Measurements from ENCODE around the gene NKD1. TPM values are rescaled to one million over a fixed set of nuclear protein-coding genes. Genes with fewer than 3 reads are reported as not detected.

NKD1 gene
- total and polyA plus RNA-seq, 2 donors (not counting 1 experiment from before 2014, with no cell fraction given), result 0.16 to 1.9 TPM

- H3K27ac Mint-ChIP-seq, result no peak overlapping the region
- Histone ChIP-seq H3K9ac (ENCODE audit: low read length) (no peak overlapping the region), H3K4me1 (ENCODE audit: control insufficient read depth in 2 of 2, insufficient read depth in 2 of 2, low read length in 2 of 2) (peaks cover 6 to 9% of the 10 kb centered on the region in 2 donors), H3K79me2 (ENCODE audit: control insufficient read depth, insufficient read depth, low read length) (no peaks in the 10 kb centered on the region), H4K20me1 (ENCODE audit: control insufficient read depth, insufficient read depth, low read length, poor library complexity, severe bottlenecking) (no peaks in the 10 kb centered on the region), H3K9me3 (ENCODE audit: control extremely low read depth in 1 of 3, control insufficient read depth in 2 of 3, insufficient read depth in 1 of 3, low read length in 2 of 3) (peaks cover 0 to 4% (median 0%) of the 10 kb centered on the region in 3 donors), H3K36me3 (replicated peaks in 1 of 2; ENCODE audit: control extremely low read depth in 1 of 2, control insufficient read depth in 1 of 2, extremely low read depth in 1 of 2, insufficient read depth in 2 of 2, low read length in 1 of 2) (no peaks in the 10 kb centered on the region), H3K27ac (ENCODE audit: low read length in 2 of 2) (no peak overlapping the region), H3K27me3 (replicated peaks in 1 of 4; ENCODE audit: control extremely low read depth in 1 of 4, control insufficient read depth in 3 of 4, insufficient read depth in 4 of 4, low read length in 3 of 4) (peaks cover 0 to 9% (median 0%) of the 10 kb centered on the region in 4 experiments), H2AFZ (ENCODE audit: insufficient read depth, low read depth, low read length, poor library complexity, severe bottlenecking) (no peak overlapping the region), H3K4me2 (replicated peaks; ENCODE audit: low read depth, low read length, poor library complexity, severe bottlenecking) (no peak overlapping the region), H3K4me3 (ENCODE audit: control extremely low read depth in 1 of 5, extremely low read depth in 1 of 5, insufficient read depth in 1 of 5, low read depth in 2 of 5, low read length in 4 of 5) (no peak overlapping the region)
- DNase-seq (no peak), ATAC-seq (ENCODE audit: low read depth) (no peak)
- intact Hi-C loops (cut with micrococcal nuclease), result no loop called here
- no peak overlapping the region for H3K4me3 Mint-ChIP-seq
- peaks cover 2% of the 10 kb centered on the region for H3K4me1 Mint-ChIP-seq
- TF ChIP-seq CTCF (IDR thresholded peaks at IDR 0.05) (no peak), EZH2 (IDR thresholded peaks at IDR 0.05; ENCODE audit: borderline replicate concordance, insufficient read depth, low read depth, low read length, poor library complexity, severe bottlenecking) (no peak)
- H3K9me3 Mint-ChIP-seq (ENCODE audit: insufficient read depth), result no peaks in the 10 kb centered on the region
- POLR2A ChIA-PET, result no interaction called here
- CTCF ChIA-PET, result no interaction called here
- H3K27me3 Mint-ChIP-seq, result peaks cover 12% of the 10 kb centered on the region
- 86% methylated on average over 2 of the region's 7 CpGs for WGBS (ENCODE audit: insufficient coverage)
Observed at GRCh38 chr16:50552476-50553101, 4.4 kb downstream of the NKD1 start.

GRCh38 chr16:50553182-50553710 lies 5.0 kb downstream of the NKD1 start:
- ChIA-PET POLR2A (no interaction called here), CTCF (no interaction called here)
- H3K9me3 Mint-ChIP-seq (ENCODE audit: insufficient read depth), result no peaks in the 10 kb centered on the region
- ATAC-seq (ENCODE audit: low read depth), result no peak
- no peak overlapping the region for H3K4me3 Mint-ChIP-seq
- Histone ChIP-seq H3K9ac (ENCODE audit: low read length) (no peak overlapping the region), H4K20me1 (ENCODE audit: control insufficient read depth, insufficient read depth, low read length, poor library complexity, severe bottlenecking) (no peaks in the 10 kb centered on the region), H3K4me3 (ENCODE audit: control extremely low read depth in 1 of 5, extremely low read depth in 1 of 5, insufficient read depth in 1 of 5, low read depth in 2 of 5, low read length in 4 of 5) (no peak overlapping the region), H3K79me2 (ENCODE audit: control insufficient read depth, insufficient read depth, low read length) (no peaks in the 10 kb centered on the region), H3K27ac (ENCODE audit: low read length in 2 of 2) (no peak overlapping the region), H2AFZ (ENCODE audit: insufficient read depth, low read depth, low read length, poor library complexity, severe bottlenecking) (no peak overlapping the region), H3K36me3 (replicated peaks in 1 of 2; ENCODE audit: control extremely low read depth in 1 of 2, control insufficient read depth in 1 of 2, extremely low read depth in 1 of 2, insufficient read depth in 2 of 2, low read length in 1 of 2) (no peaks in the 10 kb centered on the region), H3K27me3 (replicated peaks in 1 of 4; ENCODE audit: control extremely low read depth in 1 of 4, control insufficient read depth in 3 of 4, insufficient read depth in 4 of 4, low read length in 3 of 4) (peaks cover 0 to 9% (median 0%) of the 10 kb centered on the region in 4 experiments), H3K4me1 (ENCODE audit: control insufficient read depth in 2 of 2, insufficient read depth in 2 of 2, low read length in 2 of 2) (peaks cover 6 to 9% of the 10 kb centered on the region in 2 donors), H3K9me3 (ENCODE audit: control extremely low read depth in 1 of 3, control insufficient read depth in 2 of 3, insufficient read depth in 1 of 3, low read length in 2 of 3) (peaks cover 0 to 4% (median 0%) of the 10 kb centered on the region in 3 donors), H3K4me2 (replicated peaks; ENCODE audit: low read depth, low read length, poor library complexity, severe bottlenecking) (no peak overlapping the region)
- peaks cover 2% of the 10 kb centered on the region for H3K4me1 Mint-ChIP-seq
- WGBS (ENCODE audit: insufficient coverage), result 89% methylated on average over 6 of the region's 7 CpGs
- no peak for DNase-seq
- intact Hi-C loops (cut with micrococcal nuclease), result no loop called here
- H3K27ac Mint-ChIP-seq, result no peak overlapping the region
- TF ChIP-seq EZH2 (IDR thresholded peaks at IDR 0.05; ENCODE audit: borderline replicate concordance, insufficient read depth, low read depth, low read length, poor library complexity, severe bottlenecking), result no peak
- no peak for TF ChIP-seq CTCF (IDR thresholded peaks at IDR 0.05)
- H3K27me3 Mint-ChIP-seq, result peaks cover 12% of the 10 kb centered on the region
